Fibroblast of lung (primary cell): Measurements from ENCODE around the gene SELENBP1. TPM values are rescaled to one million over a fixed set of nuclear protein-coding genes. Genes with fewer than 3 reads are reported as not detected.

Experiments
- DNase-seq, 2 donors: peaks; one replicate each; pipeline versions ENCODE4 v3.0.0 to v3.0.0-alpha.2; 2010; ENCODE audit warnings: low read depth in 2 of 2
- H2AFZ ChIP-seq: 2 replicates; pipeline ENCODE4 v1.5.1; 2012; ENCODE audit warnings: low read length, control low read depth, inconsistent platforms
- H3K27ac ChIP-seq: 2 replicates; pipeline ENCODE4 v1.5.1; 2011; ENCODE audit warnings: low read length, control low read depth; ENCODE audit not compliant: insufficient read depth
- H3K27me3 ChIP-seq: 2 replicates; pipeline ENCODE4 v1.5.1; 2011; ENCODE audit warnings: mild to moderate bottlenecking, low read length; ENCODE audit not compliant: control insufficient read depth, insufficient read depth
- H3K36me3 ChIP-seq: 2 replicates; pipeline ENCODE4 v1.5.1; 2011; ENCODE audit warnings: low read length; ENCODE audit not compliant: control insufficient read depth, insufficient read depth
- H3K4me1 ChIP-seq: 2 replicates; pipeline ENCODE4 v1.5.1; 2011; ENCODE audit warnings: low read length; ENCODE audit not compliant: control insufficient read depth, insufficient read depth; ENCODE audit errors: extremely low read depth
- H3K4me2 ChIP-seq: 2 replicates; pipeline ENCODE4 v1.5.1; 2011; ENCODE audit warnings: low read length, control low read depth; ENCODE audit not compliant: insufficient read depth; ENCODE audit errors: extremely low read depth
- H3K4me3 ChIP-seq, 4 experiments: fragments of 200-600 bp in 1 of 4; sonication (generic) in 1 of 4; replicated peaks in 1 of 4; 2 replicates each; pipeline ENCODE4 v1.5.1; 2011 to 2016; ENCODE audit warnings: low read length in 4 of 4, low read depth in 3 of 4, mild to moderate bottlenecking in 3 of 4, control low read depth in 2 of 4, inconsistent platforms in 1 of 4, mixed read lengths in 1 of 4; ENCODE audit not compliant: insufficient read depth in 1 of 4; ENCODE audit errors: control extremely low read depth in 1 of 4
- H3K79me2 ChIP-seq: 2 replicates; pipeline ENCODE4 v1.5.1; 2012; ENCODE audit warnings: mild to moderate bottlenecking, low read length, inconsistent platforms; ENCODE audit not compliant: control insufficient read depth, insufficient read depth
- H3K9ac ChIP-seq: 2 replicates; pipeline ENCODE4 v1.5.1; 2011; ENCODE audit warnings: mild to moderate bottlenecking, low read length, control low read depth; ENCODE audit not compliant: insufficient read depth
- H3K9me3 ChIP-seq: 2 replicates; pipeline ENCODE4 v1.5.1; 2012; ENCODE audit warnings: low read depth, low read length; ENCODE audit not compliant: control insufficient read depth, insufficient read depth
- H4K20me1 ChIP-seq: 2 replicates; pipeline ENCODE4 v1.5.1; 2011; ENCODE audit warnings: low read length; ENCODE audit not compliant: control insufficient read depth, insufficient read depth; ENCODE audit errors: extremely low read depth
- CTCF ChIP-seq, 2 donors: IDR thresholded peaks in 1 of 2; conservative IDR thresholded peaks in 1 of 2; 1 replicate in 1 of 2; 2 replicates in 1 of 2; pipeline ENCODE4 v1.5.1; 2011 to 2012; ENCODE audit warnings: low read length in 2 of 2, control low read depth in 1 of 2, inconsistent platforms in 1 of 2, low read depth in 1 of 2, mild to moderate bottlenecking in 1 of 2
- EZH2 ChIP-seq: IDR thresholded peaks from 2 replicates; pipeline ENCODE4 v1.5.1; 2012; ENCODE audit warnings: low read length, control low read depth, mild to moderate bottlenecking; ENCODE audit errors: missing control alignments
- polyA plus RNA-seq, 2 donors: library from polyadenylated mRNA; depleted of rRNA in 1 of 2; stranded (reverse) in 1 of 2; unstranded in 1 of 2; fragments of >200 nt; gene quantifications; 2 replicates each; pipeline ENCODE4 v1.2.1, GENCODE V29; 2011 to 2012; ENCODE audit warnings: missing spikeins in 1 of 2
- total RNA-seq: library from RNA; depleted of rRNA; stranded (reverse); fragments of >200 nt; gene quantifications from 2 replicates; pipeline ENCODE4 v1.2.1, GENCODE V29; 2014

The SELENBP1 gene
- total and polyA plus RNA-seq, 2 donors (not counting 1 experiment from before 2014, with no cell fraction given): 65.9 to 85.4 TPM

GRCh38 chr1:151324390-151324930 is 48.0 kb downstream of the SELENBP1 start:
- no peak overlapping the region for H3K27ac ChIP-seq
- peaks cover 8% of the 10 kb centered on the region for H3K36me3 ChIP-seq
- H3K9ac ChIP-seq: no peak overlapping the region
- peaks cover 48% of the 10 kb centered on the region for H3K79me2 ChIP-seq
- no peak overlapping the region for H2AFZ ChIP-seq
- peaks cover 5% of the 10 kb centered on the region for H3K4me1 ChIP-seq
- H3K4me3 ChIP-seq: no peak overlapping the region
- H4K20me1 ChIP-seq: no peaks in the 10 kb centered on the region
- no peaks in the 10 kb centered on the region for H3K27me3 ChIP-seq
- no peaks in the 10 kb centered on the region for H3K9me3 ChIP-seq
- H3K4me2 ChIP-seq: no peak overlapping the region
- no peak for TF ChIP-seq EZH2
- TF ChIP-seq CTCF (conservative IDR thresholded peaks at IDR 0.05 in 1 of 2, IDR thresholded peaks at IDR 0.05 in 1 of 2; ENCODE audit: low read depth in 1 of 2, low read length in 2 of 2): no peak
- DNase-seq: no peak

GRCh38 chr1:151318975-151319374 is 53.5 kb downstream of the SELENBP1 start:
- DNase-seq: peak in 1 of 2 donors; percentile 8
- Histone ChIP-seq H3K4me3 (no peak overlapping the region), H3K27ac (no peak overlapping the region), H2AFZ (no peak overlapping the region), H3K9me3 (no peaks in the 10 kb centered on the region), H3K27me3 (no peaks in the 10 kb centered on the region), H3K4me2 (no peak overlapping the region), H3K9ac (no peak overlapping the region), H3K36me3 (peaks cover 10% of the 10 kb centered on the region), H4K20me1 (no peaks in the 10 kb centered on the region), H3K79me2 (peaks cover 26% of the 10 kb centered on the region), H3K4me1 (peaks cover 7% of the 10 kb centered on the region)
- TF ChIP-seq CTCF (conservative IDR thresholded peaks at IDR 0.05 in 1 of 2, IDR thresholded peaks at IDR 0.05 in 1 of 2; ENCODE audit: low read depth in 1 of 2, low read length in 2 of 2) (no peak), EZH2 (no peak)

- DNase-seq: no peak
- TF ChIP-seq CTCF (conservative IDR thresholded peaks at IDR 0.05 in 1 of 2, IDR thresholded peaks at IDR 0.05 in 1 of 2; ENCODE audit: low read depth in 1 of 2, low read length in 2 of 2): no peak
- TF ChIP-seq EZH2: no peak
- Histone ChIP-seq H3K79me2 (peaks cover 23% of the 10 kb centered on the region), H3K27ac (no peak overlapping the region), H4K20me1 (no peaks in the 10 kb centered on the region), H2AFZ (no peak overlapping the region), H3K27me3 (no peaks in the 10 kb centered on the region), H3K4me2 (no peak overlapping the region), H3K9me3 (no peaks in the 10 kb centered on the region), H3K9ac (no peak overlapping the region), H3K4me3 (no peak overlapping the region), H3K4me1 (peaks cover 35% of the 10 kb centered on the region), H3K36me3 (peaks cover 14% of the 10 kb centered on the region)
Measured at GRCh38 chr1:151315565-151316235, 56.8 kb downstream of the SELENBP1 start.

Other genes starting within 250 kb of the SELENBP1 start
- gene SEMA6C, start 226.1 kb downstream of the SELENBP1 start, total RNA-seq: 0.51 and 0.99 TPM in 2 replicates
- gene SEMA6C, start 226.1 kb downstream of the SELENBP1 start, polyA plus RNA-seq: 0.76 and 0.94 TPM in 2 replicates
- gene TNFAIP8L2, start 216.1 kb downstream of the SELENBP1 start, total RNA-seq: not detected in 2 replicates
- gene TNFAIP8L2, start 216.1 kb downstream of the SELENBP1 start, polyA plus RNA-seq: not detected in 2 replicates
- 8.2 and 9.7 TPM in 2 replicates for gene LYSMD1, start 206.8 kb downstream of the SELENBP1 start, total RNA-seq
- gene LYSMD1, start 206.8 kb downstream of the SELENBP1 start, polyA plus RNA-seq: 3.6 and 4.6 TPM in 2 replicates
- 26.5 and 29.2 TPM in 2 replicates for gene SCNM1, start 206.6 kb downstream of the SELENBP1 start, total RNA-seq
- gene SCNM1, start 206.6 kb downstream of the SELENBP1 start, polyA plus RNA-seq: 29.7 and 32.7 TPM in 2 replicates
- gene TMOD4, start 196.7 kb downstream of the SELENBP1 start, total RNA-seq: not detected in 2 replicates
- 0.41 and 0.53 TPM in 2 replicates for gene TMOD4, start 196.7 kb downstream of the SELENBP1 start, polyA plus RNA-seq
- 42.9 and 47.5 TPM in 2 replicates for gene VPS72, start 182.5 kb downstream of the SELENBP1 start, total RNA-seq
- 43.8 and 57.8 TPM in 2 replicates for gene VPS72, start 182.5 kb downstream of the SELENBP1 start, polyA plus RNA-seq
- 61.4 and 80.9 TPM in 2 replicates for gene PIP5K1A, start 174.2 kb downstream of the SELENBP1 start, total RNA-seq
- 108 and 118 TPM in 2 replicates for gene PIP5K1A, start 174.2 kb downstream of the SELENBP1 start, polyA plus RNA-seq
- 193 and 240 TPM in 2 replicates for gene PSMD4, start 118.0 kb downstream of the SELENBP1 start, total RNA-seq
- 210 and 282 TPM in 2 replicates for gene PSMD4, start 118.0 kb downstream of the SELENBP1 start, polyA plus RNA-seq
- gene ZNF687, start 90.4 kb downstream of the SELENBP1 start, total RNA-seq: 8.2 and 11.7 TPM in 2 replicates
- gene ZNF687, start 90.4 kb downstream of the SELENBP1 start, polyA plus RNA-seq: 7.2 and 7.6 TPM in 2 replicates
- gene PI4KB, start 45.3 kb downstream of the SELENBP1 start, total RNA-seq: 42.1 and 65.7 TPM in 2 replicates
- 75.4 and 92.9 TPM in 2 replicates for gene PI4KB, start 45.3 kb downstream of the SELENBP1 start, polyA plus RNA-seq
- gene RFX5, start 25.5 kb downstream of the SELENBP1 start, total RNA-seq: 21.6 and 35.5 TPM in 2 replicates
- gene RFX5, start 25.5 kb downstream of the SELENBP1 start, polyA plus RNA-seq: 18.4 and 20.1 TPM in 2 replicates
- 335 and 339 TPM in 2 replicates for gene PSMB4, start 26.9 kb upstream of the SELENBP1 start, total RNA-seq
- gene PSMB4, start 26.9 kb upstream of the SELENBP1 start, polyA plus RNA-seq: 370 and 426 TPM in 2 replicates
- 12.3 and 21.6 TPM in 2 replicates for gene POGZ, start 86.8 kb upstream of the SELENBP1 start, total RNA-seq
- 24.7 and 27.6 TPM in 2 replicates for gene POGZ, start 86.8 kb upstream of the SELENBP1 start, polyA plus RNA-seq
- gene CGN, start 138.7 kb upstream of the SELENBP1 start, total RNA-seq: under 0.01 and 0.17 TPM in 2 replicates
- gene CGN, start 138.7 kb upstream of the SELENBP1 start, polyA plus RNA-seq: 0.17 and 0.21 TPM in 2 replicates
- 6.9 and 18.2 TPM in 2 replicates for gene TUFT1, start 167.6 kb upstream of the SELENBP1 start, total RNA-seq
- gene TUFT1, start 167.6 kb upstream of the SELENBP1 start, polyA plus RNA-seq: 16.7 and 24.7 TPM in 2 replicates
- gene SNX27, start 239.3 kb upstream of the SELENBP1 start, total RNA-seq: 31.1 and 38.1 TPM in 2 replicates
- 24.4 and 29.5 TPM in 2 replicates for gene SNX27, start 239.3 kb upstream of the SELENBP1 start, polyA plus RNA-seq